H1 (cell line): ENCODE data around the gene PHAX. TPM values are rescaled to one million over a fixed set of nuclear protein-coding genes. Genes with fewer than 3 reads are reported as not detected.
A peak's percentile ranks its signal among the peaks of the same experiment; 100 is the strongest.

Experiments
- CTCF ChIA-PET: fragments of 300-600 bp; sonication (Branson Sonifier 250); formaldehyde crosslinking; loops from one replicate; lab custom pipeline; 2021; ENCODE audit not compliant: partially characterized antibody; lab: Charles Lee
- POLR2A ChIA-PET: fragments of 300-600 bp; sonication (Branson Sonifier 250); formaldehyde crosslinking; loops from one replicate; lab custom pipeline; 2021; ENCODE audit warnings: inconsistent platforms; ENCODE audit not compliant: partially characterized antibody; lab: Charles Lee
- DNase-seq, 2 experiments: peaks; one replicate each; pipeline versions ENCODE4 v3.0.0 to v3.0.0-alpha.2; 2010 to 2022; ENCODE audit warnings: low spot score in 2 of 2, low read depth in 1 of 2, mixed read lengths in 1 of 2
- FAIRE-seq: peaks from 2 replicates; lab custom pipeline; 2011; peaks lifted over from hg19 to GRCh38; lab: Jason Lieb, UNC
- H2AFZ ChIP-seq: 2 replicates; pipeline ENCODE4 v1.8.1; 2012; ENCODE audit warnings: low read length, inconsistent platforms
- H2AK5ac ChIP-seq: 2 replicates; pipeline ENCODE4 v1.6.1; 2013; ENCODE audit warnings: low read depth, low read length
- H2BK120ac ChIP-seq: replicated peaks from 2 replicates; pipeline ENCODE3; 2013; ENCODE audit warnings: low read depth, low read length, inconsistent platforms
- H2BK12ac ChIP-seq: 2 replicates; pipeline ENCODE4 v1.6.1; 2013; ENCODE audit warnings: low read depth, low read length
- H2BK15ac ChIP-seq: 2 replicates; pipeline ENCODE4 v1.6.1; 2013; ENCODE audit warnings: low read length
- H2BK20ac ChIP-seq: 2 replicates; pipeline ENCODE4 v1.6.1; 2013; ENCODE audit warnings: low read length
- H2BK5ac ChIP-seq: 2 replicates; pipeline ENCODE4 v1.6.1; 2013; ENCODE audit warnings: low read depth, low read length
- H3K14ac ChIP-seq: 2 replicates; pipeline ENCODE4 v1.6.1; 2013; ENCODE audit warnings: inconsistent platforms; ENCODE audit not compliant: insufficient read length
- H3K18ac ChIP-seq: 2 replicates; pipeline ENCODE4 v1.6.1; 2013; ENCODE audit warnings: low read length; ENCODE audit errors: extremely low read depth
- H3K23ac ChIP-seq: 2 replicates; pipeline ENCODE4 v1.6.1; 2013; ENCODE audit warnings: inconsistent platforms; ENCODE audit not compliant: insufficient read length
- H3K23me2 ChIP-seq: 2 replicates; pipeline ENCODE4 v1.6.1; 2013; ENCODE audit warnings: low read depth, low read length
- H3K27ac ChIP-seq: 2 replicates; pipeline ENCODE4 v1.6.1; 2011; ENCODE audit warnings: low read depth, low read length, inconsistent platforms
- H3K27me3 ChIP-seq, 4 experiments: replicated peaks in 1 of 4; 1 replicate in 1 of 4; 2 replicates in 3 of 4; pipeline versions ENCODE4 v1.6.1 to v1.8.1; 2011 to 2013; ENCODE audit warnings: low read length in 3 of 4, mild to moderate bottlenecking in 3 of 4, inconsistent platforms in 2 of 4, mixed read lengths in 2 of 4, moderate library complexity in 1 of 4; ENCODE audit not compliant: control insufficient read depth in 3 of 4, insufficient read depth in 3 of 4; ENCODE audit errors: extremely low read depth in 1 of 4
- H3K36me3 ChIP-seq, 4 experiments: 2 replicates each; pipeline versions ENCODE4 v1.6.1 to v1.8.1; 2011 to 2013; ENCODE audit warnings: mild to moderate bottlenecking in 4 of 4, low read length in 3 of 4, moderate library complexity in 2 of 4, control low read depth in 1 of 4, inconsistent platforms in 1 of 4; ENCODE audit not compliant: insufficient read depth in 4 of 4, control insufficient read depth in 2 of 4
- H3K4ac ChIP-seq: replicated peaks from 2 replicates; pipeline ENCODE3; 2013; ENCODE audit warnings: low read length, low read depth, mixed read lengths, inconsistent platforms; ENCODE audit not compliant: insufficient read length
- H3K4me1 ChIP-seq, 4 experiments: replicated peaks in 1 of 4; 1 replicate in 1 of 4; 2 replicates in 3 of 4; pipeline versions ENCODE4 v1.6.1 to v1.8.1; 2011 to 2013; ENCODE audit warnings: low read length in 3 of 4, inconsistent platforms in 2 of 4, mixed read lengths in 1 of 4; ENCODE audit not compliant: insufficient read depth in 4 of 4, control insufficient read depth in 3 of 4
- H3K4me2 ChIP-seq, 2 experiments: 2 replicates each; pipeline versions ENCODE4 v1.6.1 to v1.8.1; 2011 to 2013; ENCODE audit warnings: low read depth in 2 of 2, low read length in 2 of 2, control low read depth in 1 of 2, inconsistent platforms in 1 of 2, mild to moderate bottlenecking in 1 of 2; ENCODE audit not compliant: insufficient read depth in 1 of 2
- H3K4me3 ChIP-seq, 4 experiments: fragments of 200-600, 300-600 bp in 1 of 4; sonication (generic), shearing (Covaris generic), sonication (Bioruptor Twin) in 1 of 4; 2 replicates each; pipeline versions ENCODE4 v1.5.1 to v1.8.1; 2011 to 2016; ENCODE audit warnings: low read length in 4 of 4, low read depth in 3 of 4, control low read depth in 2 of 4, inconsistent platforms in 2 of 4, mild to moderate bottlenecking in 2 of 4, mixed read lengths in 1 of 4, moderate library complexity in 1 of 4; ENCODE audit not compliant: insufficient read depth in 2 of 4; ENCODE audit errors: extremely low read depth in 1 of 4
- H3K56ac ChIP-seq: replicated peaks from 2 replicates; pipeline ENCODE3; 2013; ENCODE audit warnings: low read depth, mild to moderate bottlenecking, mixed read lengths, low read length, inconsistent platforms; ENCODE audit not compliant: insufficient read length
- H3K79me1 ChIP-seq: 2 replicates; pipeline ENCODE4 v1.6.1; 2013; ENCODE audit warnings: low read depth, low read length, control low read depth
- H3K79me2 ChIP-seq, 2 experiments: 2 replicates each; pipeline versions ENCODE4 v1.6.1 to v1.8.1; 2012 to 2013; ENCODE audit warnings: low read length in 2 of 2, mild to moderate bottlenecking in 2 of 2, inconsistent platforms in 1 of 2; ENCODE audit not compliant: insufficient read depth in 2 of 2, control insufficient read depth in 1 of 2
- H3K9ac ChIP-seq, 4 experiments: replicated peaks in 1 of 4; 1 replicate in 1 of 4; 2 replicates in 3 of 4; pipeline versions ENCODE4 v1.6.1 to v1.8.1; 2011 to 2013; ENCODE audit warnings: low read depth in 3 of 4, low read length in 3 of 4, control low read depth in 2 of 4, mild to moderate bottlenecking in 2 of 4, moderate library complexity in 2 of 4, inconsistent platforms in 1 of 4; ENCODE audit errors: extremely low read depth in 1 of 4
- H3K9me3 ChIP-seq, 2 experiments: 2 replicates each; pipeline versions ENCODE4 v1.6.1 to v1.8.1; 2012 to 2013; ENCODE audit warnings: mild to moderate bottlenecking in 2 of 2, moderate library complexity in 2 of 2, control low read depth in 1 of 2, inconsistent platforms in 1 of 2, low read depth in 1 of 2, low read length in 1 of 2, mixed read lengths in 1 of 2; ENCODE audit not compliant: insufficient read depth in 2 of 2
- H4K20me1 ChIP-seq, 2 experiments: replicated peaks in 1 of 2; 2 replicates each; pipeline versions ENCODE3 to v1.8.1; 2011 to 2013; ENCODE audit warnings: inconsistent platforms in 2 of 2, low read length in 2 of 2, mild to moderate bottlenecking in 1 of 2; ENCODE audit not compliant: insufficient read depth in 2 of 2, control insufficient read depth in 1 of 2
- H4K5ac ChIP-seq: 2 replicates; pipeline ENCODE4 v1.6.1; 2013; ENCODE audit warnings: low read length, low read depth, mixed read lengths, inconsistent platforms; ENCODE audit not compliant: insufficient read length
- H4K8ac ChIP-seq: 2 replicates; pipeline ENCODE4 v1.8.0; 2013; ENCODE audit warnings: mild to moderate bottlenecking, moderate library complexity, low read length, inconsistent platforms; ENCODE audit not compliant: insufficient read depth; ENCODE audit errors: extremely low read depth
- H4K91ac ChIP-seq: replicated peaks from 2 replicates; pipeline ENCODE3; 2013; ENCODE audit warnings: low read length, mixed read lengths, inconsistent platforms; ENCODE audit not compliant: insufficient read length
- CREB1 ChIP-seq: IDR thresholded peaks from 2 replicates; pipeline ENCODE4 v1.6.1; 2012; ENCODE audit warnings: inconsistent platforms
- MAFK ChIP-seq: IDR thresholded peaks from 2 replicates; pipeline ENCODE4 v1.6.1; 2012; ENCODE audit warnings: low read depth, mild to moderate bottlenecking, improper control_type of control experiment, low read length
- RXRA ChIP-seq: IDR thresholded peaks from 2 replicates; pipeline ENCODE4 v1.6.1; 2011; ENCODE audit warnings: low read depth, mild to moderate bottlenecking, low read length, moderate library complexity; ENCODE audit not compliant: insufficient read depth
- SIN3A ChIP-seq, 2 experiments: IDR thresholded peaks in 1 of 2; conservative IDR thresholded peaks in 1 of 2; 2 replicates each; pipeline ENCODE4 v1.6.1; 2011 to 2012; ENCODE audit warnings: low read length in 2 of 2, improper control_type of control experiment in 1 of 2, low read depth in 1 of 2, mild to moderate bottlenecking in 1 of 2
- SP1 ChIP-seq: IDR thresholded peaks from 2 replicates; pipeline ENCODE4 v1.6.1; 2011; ENCODE audit warnings: low read depth, low read length
- SUZ12 ChIP-seq: fragments of 200-600 bp; sonication (generic); IDR thresholded peaks from 2 replicates; pipeline ENCODE4 v1.6.1; 2012; ENCODE audit warnings: mild to moderate bottlenecking, inconsistent platforms, low read length, moderate library complexity, mixed read lengths
- ZNF274 ChIP-seq: IDR thresholded peaks from 2 replicates; pipeline ENCODE4 v1.7.0; 2012; ENCODE audit warnings: low read length, borderline replicate concordance; ENCODE audit errors: extremely low read depth
- WGBS, 2 experiments: shearing (Covaris generic) in 1 of 2; methylation state at CpG; one replicate each; pipeline versions ENCODE4 v1.1.6 to v1.1.7; 2013 to 2015; ENCODE audit warnings: low lambda C conversion rate in 2 of 2, mixed read lengths in 2 of 2, inconsistent platforms in 1 of 2, low coverage in 1 of 2, missing lambda C conversion rate in 1 of 2; ENCODE audit not compliant: insufficient replicate concordance in 2 of 2, insufficient coverage in 1 of 2, insufficient read length in 1 of 2; ENCODE audit errors: extremely low coverage in 1 of 2, missing lambda C conversion rate in 1 of 2; 5-methylcytosine and 5-hydroxymethylcytosine counted together
- polyA plus RNA-seq, 7 experiments: library from polyadenylated mRNA; depleted of rRNA in 3 of 7; stranded (reverse) in 5 of 7; unstranded in 2 of 7; fragments of >200 nt in 5 of 7; fragments of 200-250 nt in 2 of 7; gene quantifications; 1 replicate in 5 of 7; 2 replicates in 1 of 7; 4 replicates in 1 of 7; pipeline versions ENCODE4 v1.2.1 to v1.2.3, GENCODE V29; 2011 to 2013; ENCODE audit warnings: missing spikeins in 2 of 7, mixed read lengths in 2 of 7
- total RNA-seq: library from RNA; stranded (reverse); fragmentation: NEBNext Ultra II Directional; extraction: Animal tissue kit (Norgen Biotek cat#: 25700); gene quantifications from 2 replicates; pipeline ENCODE4 v1.2.1, GENCODE V29; 2021
- TF ChIP-seq, protein P1 (sequence below): IDR thresholded peaks from 2 replicates; pipeline ENCODE4 v1.6.1; 2011; ENCODE audit warnings: low read length, improper control_type of control experiment

Gene PHAX
- total and polyA plus RNA-seq, 2 of the 8 experiments (the other 6 are each of a cell fraction or from before 2014, with no cell fraction given), result 32.1 to 59.5 TPM

DNA sequence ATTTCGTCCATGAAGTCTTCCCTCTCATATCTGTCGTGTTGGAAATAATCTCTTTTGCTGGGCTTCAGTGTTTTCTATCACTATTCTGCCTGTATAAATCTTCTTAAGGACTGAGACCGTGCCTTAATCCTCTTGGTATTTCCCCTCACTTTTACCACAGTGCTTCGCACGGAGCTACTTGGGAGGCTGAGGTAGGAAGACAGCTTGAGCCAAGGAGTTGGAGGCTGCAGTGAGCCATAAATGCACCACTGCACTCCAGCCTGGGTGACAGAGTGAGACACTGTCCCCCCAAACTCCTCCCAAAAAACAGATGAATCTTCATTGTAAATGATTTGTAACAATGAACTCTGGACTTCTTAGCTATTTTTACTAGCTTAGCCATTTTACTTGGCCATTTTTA is 57.8 kb downstream of the PHAX start:
- POLR2A ChIA-PET, result interaction anchor here (1.4 to 3.0 kb wide), 2 partner anchors 15 to 119 kb away, joined by 3 to 16 read pairs; partner anchors contain the start of gene LMNB1
- TF ChIP-seq ZNF274 (no peak), RXRA (no peak), SP1 (no peak), CREB1 (no peak), SIN3A (conservative IDR thresholded peaks at IDR 0.05 in 1 of 2, IDR thresholded peaks at IDR 0.05 in 1 of 2; ENCODE audit: low read depth in 1 of 2, low read length in 2 of 2) (no peak), MAFK (no peak), SUZ12 (no peak)
- TF ChIP-seq, protein P1, sequence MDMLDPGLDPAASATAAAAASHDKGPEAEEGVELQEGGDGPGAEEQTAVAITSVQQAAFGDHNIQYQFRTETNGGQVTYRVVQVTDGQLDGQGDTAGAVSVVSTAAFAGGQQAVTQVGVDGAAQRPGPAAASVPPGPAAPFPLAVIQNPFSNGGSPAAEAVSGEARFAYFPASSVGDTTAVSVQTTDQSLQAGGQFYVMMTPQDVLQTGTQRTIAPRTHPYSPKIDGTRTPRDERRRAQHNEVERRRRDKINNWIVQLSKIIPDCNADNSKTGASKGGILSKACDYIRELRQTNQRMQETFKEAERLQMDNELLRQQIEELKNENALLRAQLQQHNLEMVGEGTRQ, result no peak

More for the DNA sequence above, 57.8 kb downstream of the PHAX start:
- Histone ChIP-seq H3K79me1 (no peaks in the 10 kb centered on the region), H3K18ac (no peak overlapping the region), H4K5ac (no peak overlapping the region), H3K14ac (no peak overlapping the region), H2AFZ (peak overlapping the region; percentile 87; the same call in 1 of the 2 replicates), H2BK15ac (no peak overlapping the region), H2BK12ac (no peak overlapping the region), H2BK20ac (no peak overlapping the region), H3K36me3 (no peaks in the 10 kb centered on the region), H3K4me3 (no peak overlapping the region), H3K4ac (no peak overlapping the region), H3K9me3 (no peaks in the 10 kb centered on the region; a peak in 1 of 4 replicates), H4K20me1 (no peaks in the 10 kb centered on the region), H3K23me2 (no peaks in the 10 kb centered on the region), H3K79me2 (no peaks in the 10 kb centered on the region), H3K4me1 (peaks cover 0 to 6% (median 0%) of the 10 kb centered on the region in 4 experiments; a peak in 1 of 7 replicates), H2BK5ac (no peak overlapping the region), H2BK120ac (no peak overlapping the region), H3K23ac (no peak overlapping the region), H3K9ac (no peak overlapping the region), H3K4me2 (no peak overlapping the region), H2AK5ac (no peak overlapping the region), H3K27ac (no peak overlapping the region), H4K8ac (no peak overlapping the region), H3K27me3 (no peaks in the 10 kb centered on the region), H3K56ac (no peak overlapping the region), H4K91ac (no peak overlapping the region)
- no peak for DNase-seq
- WGBS, 2 experiments, result 90% methylated on average over 5 of the region's 5 CpGs; no CpG with 5 or more reads in 1 of the 2 experiments
- CTCF ChIA-PET, result interaction anchor here (0.6 to 4.2 kb wide), 16 partner anchors 10 to 834 kb away, joined by 3 to 40 read pairs (median 4); partner anchors contain the start of gene ALDH7A1
- FAIRE-seq, result no peak
